ENCODE data around the gene PAQR9. TPM values are rescaled to one million over a fixed set of nuclear protein-coding genes. Genes with fewer than 3 reads are reported as not detected.

PAQR9 gene
- total RNA-seq, 1 donor from 2014 or later: not detected

DNA sequence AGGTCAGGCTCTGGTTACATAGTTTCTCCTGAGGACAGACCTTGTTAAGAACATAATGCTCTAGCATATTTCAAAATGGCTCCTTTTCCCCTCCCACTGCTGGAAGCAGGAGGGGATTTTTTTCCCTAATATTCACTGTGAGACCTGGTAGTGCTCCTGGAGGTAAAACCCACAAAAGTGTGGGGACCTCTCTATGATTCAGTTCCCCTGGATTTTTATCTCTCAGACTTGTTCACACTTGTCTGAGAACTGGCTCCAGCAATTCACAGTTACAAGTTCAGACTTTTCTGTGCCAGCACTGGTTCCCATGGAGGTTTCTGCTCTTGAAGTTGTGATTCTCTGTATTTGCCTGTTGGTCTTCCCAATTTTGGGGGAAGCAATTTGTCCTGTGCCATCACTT is 38.3 kb downstream of the PAQR9 start:
- peaks cover 16% of the 10 kb centered on the region for H3K9me3 Mint-ChIP-seq (ENCODE audit: unreplicated experiment)
- H3K27ac Mint-ChIP-seq (ENCODE audit: unreplicated experiment): no peak overlapping the region
- no peaks in the 10 kb centered on the region for H3K36me3 Mint-ChIP-seq (ENCODE audit: unreplicated experiment)
- TF ChIP-seq, protein P1, sequence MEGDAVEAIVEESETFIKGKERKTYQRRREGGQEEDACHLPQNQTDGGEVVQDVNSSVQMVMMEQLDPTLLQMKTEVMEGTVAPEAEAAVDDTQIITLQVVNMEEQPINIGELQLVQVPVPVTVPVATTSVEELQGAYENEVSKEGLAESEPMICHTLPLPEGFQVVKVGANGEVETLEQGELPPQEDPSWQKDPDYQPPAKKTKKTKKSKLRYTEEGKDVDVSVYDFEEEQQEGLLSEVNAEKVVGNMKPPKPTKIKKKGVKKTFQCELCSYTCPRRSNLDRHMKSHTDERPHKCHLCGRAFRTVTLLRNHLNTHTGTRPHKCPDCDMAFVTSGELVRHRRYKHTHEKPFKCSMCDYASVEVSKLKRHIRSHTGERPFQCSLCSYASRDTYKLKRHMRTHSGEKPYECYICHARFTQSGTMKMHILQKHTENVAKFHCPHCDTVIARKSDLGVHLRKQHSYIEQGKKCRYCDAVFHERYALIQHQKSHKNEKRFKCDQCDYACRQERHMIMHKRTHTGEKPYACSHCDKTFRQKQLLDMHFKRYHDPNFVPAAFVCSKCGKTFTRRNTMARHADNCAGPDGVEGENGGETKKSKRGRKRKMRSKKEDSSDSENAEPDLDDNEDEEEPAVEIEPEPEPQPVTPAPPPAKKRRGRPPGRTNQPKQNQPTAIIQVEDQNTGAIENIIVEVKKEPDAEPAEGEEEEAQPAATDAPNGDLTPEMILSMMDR (IDR thresholded peaks at IDR 0.05): no peak
- no peak for DNase-seq (ENCODE audit: extremely low spot score, unreplicated experiment)
- H3K4me1 Mint-ChIP-seq (ENCODE audit: unreplicated experiment): no peaks in the 10 kb centered on the region
- no peak overlapping the region for H3K4me3 Mint-ChIP-seq (ENCODE audit: unreplicated experiment)
- H3K27me3 Mint-ChIP-seq (ENCODE audit: unreplicated experiment): peaks cover 10% of the 10 kb centered on the region

DNA sequence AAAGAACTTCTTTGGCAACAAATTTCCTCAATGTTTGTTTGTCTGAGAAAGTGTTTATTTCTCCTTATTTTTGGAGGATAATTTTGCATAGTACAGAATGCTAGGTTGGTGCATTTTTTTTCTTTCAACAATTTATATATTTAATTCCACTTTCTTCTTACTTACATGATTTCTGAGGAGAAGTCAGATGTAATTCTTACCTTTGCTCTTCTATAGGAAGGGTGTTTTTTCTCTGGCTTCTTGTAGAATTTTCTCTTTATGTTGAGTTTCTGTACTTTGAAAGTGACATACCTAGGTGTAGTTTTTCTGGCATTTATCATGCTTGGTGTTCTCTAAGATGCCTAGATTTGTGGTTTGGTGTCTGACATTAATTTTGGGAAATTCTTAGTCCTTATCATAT is 39.8 kb downstream of the PAQR9 start:
- no peaks in the 10 kb centered on the region for H3K4me1 Mint-ChIP-seq (ENCODE audit: unreplicated experiment)
- H3K27ac Mint-ChIP-seq (ENCODE audit: unreplicated experiment): no peak overlapping the region
- H3K4me3 Mint-ChIP-seq (ENCODE audit: unreplicated experiment): no peak overlapping the region
- no peaks in the 10 kb centered on the region for H3K36me3 Mint-ChIP-seq (ENCODE audit: unreplicated experiment)
- TF ChIP-seq, protein P1 (IDR thresholded peaks at IDR 0.05): no peak
- peaks cover 16% of the 10 kb centered on the region for H3K9me3 Mint-ChIP-seq (ENCODE audit: unreplicated experiment)
- peaks cover 11% of the 10 kb centered on the region for H3K27me3 Mint-ChIP-seq (ENCODE audit: unreplicated experiment)
- DNase-seq (ENCODE audit: extremely low spot score, unreplicated experiment): no peak

DNA sequence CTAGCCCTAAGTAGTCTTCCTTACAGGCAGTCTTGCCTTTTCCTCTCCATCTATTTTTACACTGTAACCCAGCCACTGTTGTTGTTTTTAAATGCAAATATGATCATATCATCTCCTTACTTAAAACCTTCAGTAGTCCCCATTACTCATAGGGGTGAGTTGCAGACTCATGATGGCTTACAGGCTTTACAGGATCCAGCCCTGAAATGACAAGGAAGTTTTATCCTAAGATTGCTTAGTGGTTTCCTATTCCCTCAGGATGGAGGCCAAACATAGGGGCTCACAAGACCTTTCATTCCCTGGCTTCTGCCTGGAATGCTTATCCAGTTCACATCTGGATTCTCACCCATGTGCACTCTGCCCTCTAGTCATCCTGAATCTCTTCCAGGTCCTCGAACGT is 46.9 kb downstream of the PAQR9 start:
- Mint-ChIP-seq H3K9me3 (ENCODE audit: unreplicated experiment) (no peaks in the 10 kb centered on the region), H3K4me1 (ENCODE audit: unreplicated experiment) (no peaks in the 10 kb centered on the region), H3K27ac (ENCODE audit: unreplicated experiment) (no peak overlapping the region), H3K36me3 (ENCODE audit: unreplicated experiment) (no peaks in the 10 kb centered on the region), H3K4me3 (ENCODE audit: unreplicated experiment) (no peak overlapping the region), H3K27me3 (ENCODE audit: unreplicated experiment) (peaks cover 14% of the 10 kb centered on the region)
- TF ChIP-seq, protein P1 (IDR thresholded peaks at IDR 0.05): no peak
- DNase-seq (ENCODE audit: extremely low spot score, unreplicated experiment): no peak

DNA sequence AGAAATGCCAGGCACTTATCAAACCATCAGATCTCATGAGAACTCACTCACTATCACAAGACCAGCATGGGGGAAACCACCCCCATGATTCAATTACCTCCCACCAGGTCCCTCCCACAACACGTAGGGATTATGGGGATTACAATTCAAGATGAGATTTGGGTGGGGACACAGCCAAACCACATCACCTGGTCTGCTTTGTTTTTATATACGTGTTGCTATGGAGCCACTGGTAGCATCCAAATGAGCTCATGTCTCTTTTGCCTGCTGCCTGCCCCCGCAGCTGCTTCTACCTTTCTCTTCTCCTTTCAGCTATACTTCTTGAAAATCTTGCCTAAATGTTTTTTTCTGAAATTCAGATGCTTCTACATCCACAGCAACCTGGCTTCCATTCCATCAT is 47.8 kb downstream of the PAQR9 start:
- Mint-ChIP-seq H3K9me3 (ENCODE audit: unreplicated experiment) (no peaks in the 10 kb centered on the region), H3K27ac (ENCODE audit: unreplicated experiment) (no peak overlapping the region), H3K27me3 (ENCODE audit: unreplicated experiment) (peaks cover 14% of the 10 kb centered on the region), H3K36me3 (ENCODE audit: unreplicated experiment) (no peaks in the 10 kb centered on the region), H3K4me1 (ENCODE audit: unreplicated experiment) (no peaks in the 10 kb centered on the region), H3K4me3 (ENCODE audit: unreplicated experiment) (no peak overlapping the region)
- TF ChIP-seq, protein P1 (IDR thresholded peaks at IDR 0.05): no peak
- DNase-seq (ENCODE audit: extremely low spot score, unreplicated experiment): no peak

DNA sequence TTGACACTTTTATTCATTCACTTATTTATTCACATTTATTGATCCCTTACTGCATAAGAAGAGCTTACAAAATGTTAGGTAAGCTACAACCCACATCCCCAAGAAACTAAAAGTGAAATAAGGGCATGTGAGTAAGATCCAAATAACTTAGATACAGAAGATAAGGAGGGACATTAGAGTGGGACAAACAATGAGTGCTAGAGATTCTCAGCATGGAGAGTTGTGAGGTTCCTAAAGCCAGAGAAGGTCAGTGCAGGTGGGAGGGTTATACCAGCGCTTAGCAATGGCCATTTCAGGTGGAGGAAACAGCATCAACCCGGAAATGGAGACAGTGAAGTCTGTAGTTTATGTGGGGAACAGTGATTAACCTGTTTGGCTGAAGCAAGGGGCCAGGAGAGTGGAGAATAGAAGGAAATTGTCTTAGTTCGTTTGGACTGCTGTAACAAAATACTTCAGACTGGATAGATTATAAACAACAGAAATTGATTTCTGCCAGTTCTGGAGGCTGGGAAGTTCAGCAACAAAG is 49.1 kb downstream of the PAQR9 start:
- DNase-seq (ENCODE audit: extremely low spot score, unreplicated experiment): no peak
- Mint-ChIP-seq H3K4me3 (ENCODE audit: unreplicated experiment) (no peak overlapping the region), H3K4me1 (ENCODE audit: unreplicated experiment) (no peaks in the 10 kb centered on the region), H3K27ac (ENCODE audit: unreplicated experiment) (no peak overlapping the region), H3K36me3 (ENCODE audit: unreplicated experiment) (no peaks in the 10 kb centered on the region), H3K9me3 (ENCODE audit: unreplicated experiment) (no peaks in the 10 kb centered on the region), H3K27me3 (ENCODE audit: unreplicated experiment) (peaks cover 14% of the 10 kb centered on the region)
- TF ChIP-seq, protein P1 (IDR thresholded peaks at IDR 0.05): no peak

Data from osteocyte (in vitro differentiated cells).